H1 (cell line): ENCODE measurements around the gene AGXT2. TPM values are rescaled to one million over a fixed set of nuclear protein-coding genes. Genes with fewer than 3 reads are reported as not detected.

ENCODE experiments used
- CTCF ChIA-PET: fragments of 300-600 bp; sonication (Branson Sonifier 250); formaldehyde crosslinking; loops from one replicate; lab custom pipeline; 2021; ENCODE audit not compliant: partially characterized antibody; lab: Charles Lee
- POLR2A ChIA-PET: fragments of 300-600 bp; sonication (Branson Sonifier 250); formaldehyde crosslinking; loops from one replicate; lab custom pipeline; 2021; ENCODE audit warnings: inconsistent platforms; ENCODE audit not compliant: partially characterized antibody; lab: Charles Lee
- DNase-seq, 2 experiments: peaks; one replicate each; pipeline versions ENCODE4 v3.0.0 to v3.0.0-alpha.2; 2010 to 2022; ENCODE audit warnings: low spot score in 2 of 2, low read depth in 1 of 2, mixed read lengths in 1 of 2
- FAIRE-seq: peaks from 2 replicates; lab custom pipeline; 2011; peaks lifted over from hg19 to GRCh38; lab: Jason Lieb, UNC
- H2AFZ ChIP-seq: 2 replicates; pipeline ENCODE4 v1.8.1; 2012; ENCODE audit warnings: low read length, inconsistent platforms
- H2AK5ac ChIP-seq: 2 replicates; pipeline ENCODE4 v1.6.1; 2013; ENCODE audit warnings: low read depth, low read length
- H2BK120ac ChIP-seq: replicated peaks from 2 replicates; pipeline ENCODE3; 2013; ENCODE audit warnings: low read depth, low read length, inconsistent platforms
- H2BK12ac ChIP-seq: 2 replicates; pipeline ENCODE4 v1.6.1; 2013; ENCODE audit warnings: low read depth, low read length
- H2BK15ac ChIP-seq: 2 replicates; pipeline ENCODE4 v1.6.1; 2013; ENCODE audit warnings: low read length
- H2BK20ac ChIP-seq: 2 replicates; pipeline ENCODE4 v1.6.1; 2013; ENCODE audit warnings: low read length
- H2BK5ac ChIP-seq: 2 replicates; pipeline ENCODE4 v1.6.1; 2013; ENCODE audit warnings: low read depth, low read length
- H3K14ac ChIP-seq: 2 replicates; pipeline ENCODE4 v1.6.1; 2013; ENCODE audit warnings: inconsistent platforms; ENCODE audit not compliant: insufficient read length
- H3K18ac ChIP-seq: 2 replicates; pipeline ENCODE4 v1.6.1; 2013; ENCODE audit warnings: low read length; ENCODE audit errors: extremely low read depth
- H3K23ac ChIP-seq: 2 replicates; pipeline ENCODE4 v1.6.1; 2013; ENCODE audit warnings: inconsistent platforms; ENCODE audit not compliant: insufficient read length
- H3K23me2 ChIP-seq: 2 replicates; pipeline ENCODE4 v1.6.1; 2013; ENCODE audit warnings: low read depth, low read length
- H3K27ac ChIP-seq: 2 replicates; pipeline ENCODE4 v1.6.1; 2011; ENCODE audit warnings: low read depth, low read length, inconsistent platforms
- H3K27me3 ChIP-seq, 4 experiments: replicated peaks in 1 of 4; 1 replicate in 1 of 4; 2 replicates in 3 of 4; pipeline versions ENCODE4 v1.6.1 to v1.8.1; 2011 to 2013; ENCODE audit warnings: low read length in 3 of 4, mild to moderate bottlenecking in 3 of 4, inconsistent platforms in 2 of 4, mixed read lengths in 2 of 4, moderate library complexity in 1 of 4; ENCODE audit not compliant: control insufficient read depth in 3 of 4, insufficient read depth in 3 of 4; ENCODE audit errors: extremely low read depth in 1 of 4
- H3K36me3 ChIP-seq, 4 experiments: 2 replicates each; pipeline versions ENCODE4 v1.6.1 to v1.8.1; 2011 to 2013; ENCODE audit warnings: mild to moderate bottlenecking in 4 of 4, low read length in 3 of 4, moderate library complexity in 2 of 4, control low read depth in 1 of 4, inconsistent platforms in 1 of 4; ENCODE audit not compliant: insufficient read depth in 4 of 4, control insufficient read depth in 2 of 4
- H3K4ac ChIP-seq: replicated peaks from 2 replicates; pipeline ENCODE3; 2013; ENCODE audit warnings: low read length, low read depth, mixed read lengths, inconsistent platforms; ENCODE audit not compliant: insufficient read length
- H3K4me1 ChIP-seq, 4 experiments: replicated peaks in 1 of 4; 1 replicate in 1 of 4; 2 replicates in 3 of 4; pipeline versions ENCODE4 v1.6.1 to v1.8.1; 2011 to 2013; ENCODE audit warnings: low read length in 3 of 4, inconsistent platforms in 2 of 4, mixed read lengths in 1 of 4; ENCODE audit not compliant: insufficient read depth in 4 of 4, control insufficient read depth in 3 of 4
- H3K4me2 ChIP-seq, 2 experiments: 2 replicates each; pipeline versions ENCODE4 v1.6.1 to v1.8.1; 2011 to 2013; ENCODE audit warnings: low read depth in 2 of 2, low read length in 2 of 2, control low read depth in 1 of 2, inconsistent platforms in 1 of 2, mild to moderate bottlenecking in 1 of 2; ENCODE audit not compliant: insufficient read depth in 1 of 2
- H3K4me3 ChIP-seq, 4 experiments: fragments of 200-600, 300-600 bp in 1 of 4; sonication (generic), shearing (Covaris generic), sonication (Bioruptor Twin) in 1 of 4; 2 replicates each; pipeline versions ENCODE4 v1.5.1 to v1.8.1; 2011 to 2016; ENCODE audit warnings: low read length in 4 of 4, low read depth in 3 of 4, control low read depth in 2 of 4, inconsistent platforms in 2 of 4, mild to moderate bottlenecking in 2 of 4, mixed read lengths in 1 of 4, moderate library complexity in 1 of 4; ENCODE audit not compliant: insufficient read depth in 2 of 4; ENCODE audit errors: extremely low read depth in 1 of 4
- H3K56ac ChIP-seq: replicated peaks from 2 replicates; pipeline ENCODE3; 2013; ENCODE audit warnings: low read depth, mild to moderate bottlenecking, mixed read lengths, low read length, inconsistent platforms; ENCODE audit not compliant: insufficient read length
- H3K79me1 ChIP-seq: 2 replicates; pipeline ENCODE4 v1.6.1; 2013; ENCODE audit warnings: low read depth, low read length, control low read depth
- H3K79me2 ChIP-seq, 2 experiments: 2 replicates each; pipeline versions ENCODE4 v1.6.1 to v1.8.1; 2012 to 2013; ENCODE audit warnings: low read length in 2 of 2, mild to moderate bottlenecking in 2 of 2, inconsistent platforms in 1 of 2; ENCODE audit not compliant: insufficient read depth in 2 of 2, control insufficient read depth in 1 of 2
- H3K9ac ChIP-seq, 4 experiments: replicated peaks in 1 of 4; 1 replicate in 1 of 4; 2 replicates in 3 of 4; pipeline versions ENCODE4 v1.6.1 to v1.8.1; 2011 to 2013; ENCODE audit warnings: low read depth in 3 of 4, low read length in 3 of 4, control low read depth in 2 of 4, mild to moderate bottlenecking in 2 of 4, moderate library complexity in 2 of 4, inconsistent platforms in 1 of 4; ENCODE audit errors: extremely low read depth in 1 of 4
- H3K9me3 ChIP-seq, 2 experiments: 2 replicates each; pipeline versions ENCODE4 v1.6.1 to v1.8.1; 2012 to 2013; ENCODE audit warnings: mild to moderate bottlenecking in 2 of 2, moderate library complexity in 2 of 2, control low read depth in 1 of 2, inconsistent platforms in 1 of 2, low read depth in 1 of 2, low read length in 1 of 2, mixed read lengths in 1 of 2; ENCODE audit not compliant: insufficient read depth in 2 of 2
- H4K20me1 ChIP-seq, 2 experiments: replicated peaks in 1 of 2; 2 replicates each; pipeline versions ENCODE3 to v1.8.1; 2011 to 2013; ENCODE audit warnings: inconsistent platforms in 2 of 2, low read length in 2 of 2, mild to moderate bottlenecking in 1 of 2; ENCODE audit not compliant: insufficient read depth in 2 of 2, control insufficient read depth in 1 of 2
- H4K5ac ChIP-seq: 2 replicates; pipeline ENCODE4 v1.6.1; 2013; ENCODE audit warnings: low read length, low read depth, mixed read lengths, inconsistent platforms; ENCODE audit not compliant: insufficient read length
- H4K8ac ChIP-seq: 2 replicates; pipeline ENCODE4 v1.8.0; 2013; ENCODE audit warnings: mild to moderate bottlenecking, moderate library complexity, low read length, inconsistent platforms; ENCODE audit not compliant: insufficient read depth; ENCODE audit errors: extremely low read depth
- H4K91ac ChIP-seq: replicated peaks from 2 replicates; pipeline ENCODE3; 2013; ENCODE audit warnings: low read length, mixed read lengths, inconsistent platforms; ENCODE audit not compliant: insufficient read length
- CBX5 ChIP-seq: fragments of 300-800, 300-1000 bp; sonication (generic); IDR thresholded peaks from 2 replicates; pipeline ENCODE4 v1.7.1; 2016; ENCODE audit warnings: antibody characterized with exemption, low read length, low read depth
- CEBPB ChIP-seq: IDR thresholded peaks from 2 replicates; pipeline ENCODE4 v1.6.1; 2012; ENCODE audit warnings: low read depth, low read length
- CHD2 ChIP-seq: IDR thresholded peaks from 2 replicates; pipeline ENCODE4 v1.6.1; 2012; ENCODE audit warnings: low read length, improper control_type of control experiment
- CTBP2 ChIP-seq: IDR thresholded peaks from 2 replicates; pipeline ENCODE4 v1.7.0; 2011; ENCODE audit warnings: borderline replicate concordance, mild to moderate bottlenecking, moderate library complexity, mixed read lengths, low read length; ENCODE audit not compliant: insufficient read depth, insufficient read length
- JUN ChIP-seq: IDR thresholded peaks from 2 replicates; pipeline ENCODE4 v1.6.1; 2011; ENCODE audit warnings: low read depth, mild to moderate bottlenecking, improper control_type of control experiment, low read length
- JUND ChIP-seq: IDR thresholded peaks from 2 replicates; pipeline ENCODE4 v1.6.1; 2011; ENCODE audit warnings: mild to moderate bottlenecking, improper control_type of control experiment, low read length
- KDM1A ChIP-seq: fragments of 200-600, 300-600 bp; sonication (generic); IDR thresholded peaks from 2 replicates; pipeline ENCODE4 v1.7.1; 2016; ENCODE audit warnings: mild to moderate bottlenecking, low read length, borderline replicate concordance
- KDM5A ChIP-seq: fragments of 200-600 bp; IDR thresholded peaks from 2 replicates; pipeline ENCODE4 v1.7.1; 2012; ENCODE audit warnings: mild to moderate bottlenecking, low read length, inconsistent platforms, mixed read lengths
- PHF8 ChIP-seq: fragments of 200-600 bp; sonication (generic); conservative IDR thresholded peaks from 2 replicates; pipeline ENCODE4 v1.7.1; 2012; ENCODE audit warnings: low read depth, mild to moderate bottlenecking, inconsistent platforms, low read length, moderate library complexity
- RAD21 ChIP-seq, 2 experiments: IDR thresholded peaks in 1 of 2; conservative IDR thresholded peaks in 1 of 2; 2 replicates each; pipeline ENCODE4 v1.6.1; 2011; ENCODE audit warnings: low read depth in 2 of 2, low read length in 2 of 2, improper control_type of control experiment in 1 of 2, inconsistent platforms in 1 of 2, mild to moderate bottlenecking in 1 of 2, moderate library complexity in 1 of 2
- SIRT6 ChIP-seq: IDR thresholded peaks from one replicate; pipeline ENCODE4 v1.7.1; 2012; ENCODE audit warnings: low read length, inconsistent platforms
- SP1 ChIP-seq: IDR thresholded peaks from 2 replicates; pipeline ENCODE4 v1.6.1; 2011; ENCODE audit warnings: low read depth, low read length
- SUZ12 ChIP-seq: fragments of 200-600 bp; sonication (generic); IDR thresholded peaks from 2 replicates; pipeline ENCODE4 v1.6.1; 2012; ENCODE audit warnings: mild to moderate bottlenecking, inconsistent platforms, low read length, moderate library complexity, mixed read lengths
- TBP ChIP-seq: IDR thresholded peaks from 2 replicates; pipeline ENCODE4 v1.6.1; 2011; ENCODE audit warnings: low read depth, low read length, improper control_type of control experiment
- ZNF274 ChIP-seq: IDR thresholded peaks from 2 replicates; pipeline ENCODE4 v1.7.0; 2012; ENCODE audit warnings: low read length, borderline replicate concordance; ENCODE audit errors: extremely low read depth
- WGBS, 2 experiments: shearing (Covaris generic) in 1 of 2; methylation state at CpG; one replicate each; pipeline versions ENCODE4 v1.1.6 to v1.1.7; 2013 to 2015; ENCODE audit warnings: low lambda C conversion rate in 2 of 2, mixed read lengths in 2 of 2, inconsistent platforms in 1 of 2, low coverage in 1 of 2, missing lambda C conversion rate in 1 of 2; ENCODE audit not compliant: insufficient replicate concordance in 2 of 2, insufficient coverage in 1 of 2, insufficient read length in 1 of 2; ENCODE audit errors: extremely low coverage in 1 of 2, missing lambda C conversion rate in 1 of 2; 5-methylcytosine and 5-hydroxymethylcytosine counted together
- polyA plus RNA-seq, 7 experiments: library from polyadenylated mRNA; depleted of rRNA in 3 of 7; stranded (reverse) in 5 of 7; unstranded in 2 of 7; fragments of >200 nt in 5 of 7; fragments of 200-250 nt in 2 of 7; gene quantifications; 1 replicate in 5 of 7; 2 replicates in 1 of 7; 4 replicates in 1 of 7; pipeline versions ENCODE4 v1.2.1 to v1.2.3, GENCODE V29; 2011 to 2013; ENCODE audit warnings: missing spikeins in 2 of 7, mixed read lengths in 2 of 7
- total RNA-seq: library from RNA; stranded (reverse); fragmentation: NEBNext Ultra II Directional; extraction: Animal tissue kit (Norgen Biotek cat#: 25700); gene quantifications from 2 replicates; pipeline ENCODE4 v1.2.1, GENCODE V29; 2021

AGXT2 gene
- total and polyA plus RNA-seq, 2 of the 8 experiments (the other 6 are each of a cell fraction or from before 2014, with no cell fraction given), result not detected

GRCh38 chr5:35050541-35051126 is 2.9 kb upstream of the AGXT2 start:
- Histone ChIP-seq H4K5ac (no peak overlapping the region), H4K91ac (no peak overlapping the region), H2BK20ac (no peak overlapping the region), H3K4me3 (no peak overlapping the region), H2BK12ac (no peak overlapping the region), H2AK5ac (no peak overlapping the region), H3K79me1 (no peaks in the 10 kb centered on the region), H3K4me2 (no peak overlapping the region), H3K9me3 (no peaks in the 10 kb centered on the region), H3K36me3 (no peaks in the 10 kb centered on the region), H3K23me2 (no peaks in the 10 kb centered on the region), H2BK15ac (no peak overlapping the region), H3K79me2 (no peaks in the 10 kb centered on the region), H2BK120ac (no peak overlapping the region), H2BK5ac (no peak overlapping the region), H4K8ac (no peak overlapping the region), H3K27me3 (peaks cover 0 to 1% (median 0%) of the 10 kb centered on the region in 4 experiments; a peak in 1 of 7 replicates), H2AFZ (no peak overlapping the region), H3K23ac (no peak overlapping the region), H3K14ac (no peak overlapping the region), H3K56ac (no peak overlapping the region), H4K20me1 (no peaks in the 10 kb centered on the region), H3K4ac (no peak overlapping the region), H3K4me1 (0 out of 7 replicates have a peak, but pooled peaks cover 0 to 3% (median 0%) of the 10 kb centered on the region in 4 experiments), H3K18ac (no peak overlapping the region), H3K27ac (no peak overlapping the region), H3K9ac (no peak overlapping the region)
- ChIA-PET CTCF (no interaction called here), POLR2A (no interaction called here)
- WGBS, 2 experiments, result 91% methylated on average over 3 of the region's 3 CpGs; no CpG with 5 or more reads in 1 of the 2 experiments
- DNase-seq, result no peak
- no peak for FAIRE-seq
- TF ChIP-seq CHD2, result no peak
- TF ChIP-seq JUND, result no peak
- no peak for TF ChIP-seq PHF8
- no peak for TF ChIP-seq SP1
- no peak for TF ChIP-seq KDM1A
- TF ChIP-seq TBP, result no peak
- TF ChIP-seq RAD21 (IDR thresholded peaks at IDR 0.05 in 1 of 2, conservative IDR thresholded peaks at IDR 0.05 in 1 of 2; ENCODE audit: low read depth in 2 of 2, low read length in 2 of 2), result no peak
- TF ChIP-seq CBX5, result no peak
- TF ChIP-seq KDM5A, result no peak
- TF ChIP-seq CTBP2, result no peak
- no peak for TF ChIP-seq CEBPB
- TF ChIP-seq SIRT6, result no peak
- TF ChIP-seq JUN, result no peak
- no peak for TF ChIP-seq SUZ12
- TF ChIP-seq ZNF274, result no peak
